Thoracic aorta (tissue), 2 donors: ENCODE data around the gene EIF2S2. TPM values are rescaled to one million over a fixed set of nuclear protein-coding genes. Genes with fewer than 3 reads are reported as not detected.
A peak's percentile ranks its signal among the peaks of the same experiment; 100 is the strongest.

ENCODE experiments used
- ATAC-seq: fragments of 150-250 bp; one replicate; pipeline ENCODE4 v1.8.0; 2017; ENCODE audit warnings: low read depth; ENCODE audit not compliant: insufficient number of reproducible peaks, low FRiP score
- DNase-seq: peaks from one replicate; pipeline ENCODE4 v3.0.0-alpha.2; 2020; ENCODE audit warnings: low spot score
- H3K27ac ChIP-seq, 2 donors: fragments of 200-600 bp; sonication (generic); 1 replicate in 1 of 2; 2 replicates in 1 of 2; pipeline ENCODE4 v1.5.1; 2016; ENCODE audit warnings: mild to moderate bottlenecking in 2 of 2, moderate library complexity in 2 of 2
- H3K27me3 ChIP-seq: fragments of 200-600 bp; sonication (generic); replicated peaks from 2 replicates; pipeline ENCODE4 v1.6.0; 2016; ENCODE audit warnings: mild to moderate bottlenecking; ENCODE audit not compliant: insufficient read depth
- H3K36me3 ChIP-seq: fragments of 200-600 bp; sonication (generic); one replicate; pipeline ENCODE4 v1.5.1; 2016
- H3K4me1 ChIP-seq, 2 donors: fragments of 200-600 bp; sonication (generic); 1 replicate in 1 of 2; 2 replicates in 1 of 2; pipeline versions ENCODE4 v1.5.1 to v1.6.0; 2016; ENCODE audit warnings: low read depth in 2 of 2, mild to moderate bottlenecking in 1 of 2; ENCODE audit not compliant: control insufficient read depth in 1 of 2
- H3K4me3 ChIP-seq: fragments of 200-600 bp; sonication (generic); 2 replicates; pipeline ENCODE4 v1.5.1; 2016; ENCODE audit warnings: mild to moderate bottlenecking
- H3K9me3 ChIP-seq: fragments of 200-600 bp; sonication (generic); 2 replicates; pipeline ENCODE4 v1.5.1; 2016
- total RNA-seq, 2 donors: library from RNA; depleted of rRNA; stranded (reverse); fragments of >200 nt; gene quantifications; one replicate each; pipeline versions ENCODE4 v1.1.0 to v1.2.3, GENCODE V29; 2016
- TF ChIP-seq, protein P1 (sequence below): fragments of 200-600 bp; sonication (generic); IDR thresholded peaks from one replicate; pipeline ENCODE4 v1.5.1; 2019; ENCODE audit warnings: antibody characterized with exemption

Gene EIF2S2
- total RNA-seq, 2 donors from 2014 or later = 24.6 to 35.8 TPM

DNA sequence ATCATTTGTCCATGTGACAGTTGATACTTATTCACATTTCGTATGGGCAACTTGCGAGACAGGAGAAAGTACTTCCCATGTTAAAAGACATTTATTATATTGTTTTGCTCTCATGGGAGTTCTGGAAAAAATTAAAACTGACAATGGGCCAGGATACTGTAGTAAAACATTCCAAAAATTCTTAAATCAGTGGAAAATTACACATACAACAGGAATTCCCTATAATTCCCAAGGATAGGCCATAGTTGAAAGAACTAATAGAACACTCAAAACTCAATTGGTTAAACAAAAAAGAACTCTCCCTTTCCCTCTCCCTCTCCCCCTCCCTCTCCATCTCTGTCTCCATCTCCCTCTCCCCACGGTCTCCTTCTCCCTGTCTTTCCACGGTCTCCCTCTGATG, 19.4 kb upstream of the EIF2S2 start:
- TF ChIP-seq, protein P1, sequence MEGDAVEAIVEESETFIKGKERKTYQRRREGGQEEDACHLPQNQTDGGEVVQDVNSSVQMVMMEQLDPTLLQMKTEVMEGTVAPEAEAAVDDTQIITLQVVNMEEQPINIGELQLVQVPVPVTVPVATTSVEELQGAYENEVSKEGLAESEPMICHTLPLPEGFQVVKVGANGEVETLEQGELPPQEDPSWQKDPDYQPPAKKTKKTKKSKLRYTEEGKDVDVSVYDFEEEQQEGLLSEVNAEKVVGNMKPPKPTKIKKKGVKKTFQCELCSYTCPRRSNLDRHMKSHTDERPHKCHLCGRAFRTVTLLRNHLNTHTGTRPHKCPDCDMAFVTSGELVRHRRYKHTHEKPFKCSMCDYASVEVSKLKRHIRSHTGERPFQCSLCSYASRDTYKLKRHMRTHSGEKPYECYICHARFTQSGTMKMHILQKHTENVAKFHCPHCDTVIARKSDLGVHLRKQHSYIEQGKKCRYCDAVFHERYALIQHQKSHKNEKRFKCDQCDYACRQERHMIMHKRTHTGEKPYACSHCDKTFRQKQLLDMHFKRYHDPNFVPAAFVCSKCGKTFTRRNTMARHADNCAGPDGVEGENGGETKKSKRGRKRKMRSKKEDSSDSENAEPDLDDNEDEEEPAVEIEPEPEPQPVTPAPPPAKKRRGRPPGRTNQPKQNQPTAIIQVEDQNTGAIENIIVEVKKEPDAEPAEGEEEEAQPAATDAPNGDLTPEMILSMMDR = no peak
- no peaks in the 10 kb centered on the region for H3K27me3 ChIP-seq
- H3K36me3 ChIP-seq = no peaks in the 10 kb centered on the region
- H3K9me3 ChIP-seq = no peaks in the 10 kb centered on the region
- no peak for DNase-seq
- ATAC-seq = no peak
- peak overlapping the region; percentile 37 for H3K4me3 ChIP-seq
- H3K4me1 ChIP-seq = no peaks in the 10 kb centered on the region
- no peak overlapping the region for H3K27ac ChIP-seq

DNA sequence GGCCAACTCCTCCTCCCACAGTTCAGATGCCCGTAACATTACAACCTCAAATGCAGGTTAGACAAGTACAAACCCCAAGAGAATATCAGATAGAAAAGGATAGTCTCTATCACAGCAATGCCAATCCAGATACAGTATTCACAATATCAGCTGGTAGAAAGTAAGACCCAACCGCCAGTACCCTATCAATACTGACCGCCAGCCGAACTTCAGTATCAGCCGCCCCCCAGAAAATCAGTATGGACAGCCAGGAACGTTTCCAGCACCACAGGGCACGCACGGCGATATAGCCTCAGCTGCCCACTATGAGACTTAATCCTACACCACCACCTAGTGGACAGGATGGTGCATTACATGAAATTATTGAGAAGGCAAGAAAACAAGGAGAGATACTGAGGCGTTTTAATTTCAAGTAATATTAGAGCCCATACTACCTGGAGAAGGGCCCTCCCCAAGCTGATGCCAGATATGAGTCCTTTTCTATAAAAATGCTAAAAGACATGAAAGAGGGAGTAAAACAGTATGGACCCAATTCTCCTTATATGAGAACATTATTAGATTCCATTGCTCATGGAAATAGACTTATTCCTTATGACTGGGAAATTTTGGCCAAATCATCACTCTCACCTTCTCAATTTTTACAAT, 17.6 kb upstream of the EIF2S2 start:
- ATAC-seq (no peak), DNase-seq (peak; percentile 15)
- Histone ChIP-seq H3K27me3 (no peaks in the 10 kb centered on the region), H3K27ac (no peak overlapping the region), H3K4me1 (no peaks in the 10 kb centered on the region), H3K36me3 (no peaks in the 10 kb centered on the region), H3K4me3 (peak overlapping the region; percentile 56), H3K9me3 (no peaks in the 10 kb centered on the region)
- TF ChIP-seq, protein P1 = peak; percentile 84

DNA sequence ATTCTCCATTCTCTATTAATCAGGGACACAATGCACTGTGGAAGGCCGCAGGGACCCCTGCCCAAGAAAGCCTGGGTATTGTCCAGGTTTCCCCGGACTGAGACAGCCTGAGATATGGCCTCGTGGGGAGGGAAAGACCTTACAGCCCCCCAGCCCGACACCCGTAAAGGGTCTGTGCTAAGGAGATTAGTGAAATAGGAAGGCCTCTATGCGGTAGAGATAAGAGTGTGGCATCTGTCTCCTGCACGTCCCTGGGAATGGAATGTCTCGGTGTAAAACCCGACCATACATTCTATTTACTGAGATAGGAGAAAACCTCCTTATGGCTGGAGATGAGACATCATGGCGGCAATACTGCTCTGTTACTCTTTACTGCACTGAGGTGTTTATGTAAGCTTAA, 15.7 kb upstream of the EIF2S2 start:
- ATAC-seq = no peak
- DNase-seq = no peak
- TF ChIP-seq, protein P1 = no peak

DNA sequence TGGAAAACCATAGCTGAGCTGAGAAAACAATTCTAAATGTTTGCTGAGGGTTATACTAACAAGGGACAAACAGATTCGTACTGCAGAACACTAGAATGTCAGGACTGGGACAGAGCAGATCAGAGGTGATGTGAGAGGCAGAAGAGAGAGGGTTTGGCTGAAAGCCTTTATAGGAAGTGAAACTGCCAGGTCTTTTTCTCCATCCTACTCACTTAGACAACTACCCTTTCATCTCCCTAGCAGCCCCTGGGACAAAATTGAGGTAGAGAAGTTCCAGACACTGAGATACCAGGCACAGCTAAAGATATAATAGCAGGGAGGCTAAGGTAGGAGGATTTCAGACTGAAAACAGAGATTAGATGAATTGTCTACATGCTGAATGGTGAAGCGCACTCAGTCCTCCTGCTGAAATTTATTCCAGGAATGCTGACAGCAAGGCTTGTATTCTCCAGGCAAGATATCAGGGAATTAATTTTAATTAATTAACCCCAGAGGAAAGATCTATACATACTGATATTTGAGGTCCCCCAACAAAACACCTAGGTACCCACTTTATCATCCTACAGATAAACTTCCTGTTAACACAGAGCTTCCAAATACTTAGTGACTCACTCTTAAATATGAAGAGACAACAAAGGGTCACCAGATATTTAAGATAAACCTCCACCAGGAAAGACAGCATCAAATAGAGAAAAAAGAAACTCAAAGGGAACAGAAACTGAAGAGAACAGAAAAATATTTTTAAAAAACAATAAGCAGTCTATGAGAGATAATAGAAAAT, 12.6 kb upstream of the EIF2S2 start:
- Histone ChIP-seq H3K27ac (no peak overlapping the region), H3K4me1 (no peaks in the 10 kb centered on the region), H3K9me3 (no peaks in the 10 kb centered on the region), H3K27me3 (no peaks in the 10 kb centered on the region), H3K4me3 (no peak overlapping the region), H3K36me3 (no peaks in the 10 kb centered on the region)
- TF ChIP-seq, protein P1 = no peak
- DNase-seq (no peak), ATAC-seq (no peak)

More for the DNA sequence above, 15.7 kb upstream of the EIF2S2 start:
- Histone ChIP-seq H3K4me1 (no peaks in the 10 kb centered on the region), H3K36me3 (no peaks in the 10 kb centered on the region), H3K4me3 (no peak overlapping the region), H3K9me3 (no peaks in the 10 kb centered on the region), H3K27me3 (no peaks in the 10 kb centered on the region), H3K27ac (no peak overlapping the region)

DNA sequence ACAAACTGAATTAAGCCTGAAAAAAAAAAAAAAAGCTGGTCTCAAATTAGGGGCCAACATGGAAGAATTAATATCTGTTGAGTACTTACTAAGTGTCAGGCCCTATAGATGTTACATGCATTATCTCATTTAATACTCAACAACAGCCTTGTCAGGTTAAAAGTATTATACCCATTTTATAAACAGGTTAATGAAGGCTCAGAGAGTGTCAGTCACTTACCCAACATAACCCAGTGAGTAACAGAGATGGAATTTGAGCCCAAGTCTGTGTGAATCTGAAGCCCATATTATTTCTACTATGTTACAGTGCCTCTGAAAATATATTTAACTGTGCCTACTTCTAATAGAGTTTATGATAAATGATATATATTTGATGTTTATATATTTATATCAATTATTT, 11.3 kb upstream of the EIF2S2 start:
- ATAC-seq = no peak
- Histone ChIP-seq H3K36me3 (no peaks in the 10 kb centered on the region), H3K27me3 (no peaks in the 10 kb centered on the region), H3K27ac (no peak overlapping the region), H3K4me1 (no peaks in the 10 kb centered on the region), H3K4me3 (no peak overlapping the region), H3K9me3 (no peaks in the 10 kb centered on the region)
- no peak for DNase-seq
- TF ChIP-seq, protein P1 = no peak
